GM18868 (cell line): Measurements from ENCODE around the gene BCL3.
"Not testable (repeated sequence)": the region's sequence is repeated elsewhere in the genome, so short reads cannot be mapped to it uniquely, and the experiment has no call there.

Experiments used
- ATAC-seq: cut with Tn5 transposase; IDR thresholded peaks from one replicate; pipeline ENCODE4 v1.9.1; 2021; ENCODE audit warnings: mild to moderate bottlenecking, moderate library complexity; ENCODE audit not compliant: unreplicated experiment

Gene BCL3

GRCh38 chr19:44720396-44720795, 28.1 kb upstream of the BCL3 start:
- ATAC-seq: not testable (repeated sequence)

GRCh38 chr19:44720945-44721344, 27.6 kb upstream of the BCL3 start:
- no peak for ATAC-seq

GRCh38 chr19:44721369-44721768, 27.1 kb upstream of the BCL3 start:
- not testable (repeated sequence) for ATAC-seq

DNA sequence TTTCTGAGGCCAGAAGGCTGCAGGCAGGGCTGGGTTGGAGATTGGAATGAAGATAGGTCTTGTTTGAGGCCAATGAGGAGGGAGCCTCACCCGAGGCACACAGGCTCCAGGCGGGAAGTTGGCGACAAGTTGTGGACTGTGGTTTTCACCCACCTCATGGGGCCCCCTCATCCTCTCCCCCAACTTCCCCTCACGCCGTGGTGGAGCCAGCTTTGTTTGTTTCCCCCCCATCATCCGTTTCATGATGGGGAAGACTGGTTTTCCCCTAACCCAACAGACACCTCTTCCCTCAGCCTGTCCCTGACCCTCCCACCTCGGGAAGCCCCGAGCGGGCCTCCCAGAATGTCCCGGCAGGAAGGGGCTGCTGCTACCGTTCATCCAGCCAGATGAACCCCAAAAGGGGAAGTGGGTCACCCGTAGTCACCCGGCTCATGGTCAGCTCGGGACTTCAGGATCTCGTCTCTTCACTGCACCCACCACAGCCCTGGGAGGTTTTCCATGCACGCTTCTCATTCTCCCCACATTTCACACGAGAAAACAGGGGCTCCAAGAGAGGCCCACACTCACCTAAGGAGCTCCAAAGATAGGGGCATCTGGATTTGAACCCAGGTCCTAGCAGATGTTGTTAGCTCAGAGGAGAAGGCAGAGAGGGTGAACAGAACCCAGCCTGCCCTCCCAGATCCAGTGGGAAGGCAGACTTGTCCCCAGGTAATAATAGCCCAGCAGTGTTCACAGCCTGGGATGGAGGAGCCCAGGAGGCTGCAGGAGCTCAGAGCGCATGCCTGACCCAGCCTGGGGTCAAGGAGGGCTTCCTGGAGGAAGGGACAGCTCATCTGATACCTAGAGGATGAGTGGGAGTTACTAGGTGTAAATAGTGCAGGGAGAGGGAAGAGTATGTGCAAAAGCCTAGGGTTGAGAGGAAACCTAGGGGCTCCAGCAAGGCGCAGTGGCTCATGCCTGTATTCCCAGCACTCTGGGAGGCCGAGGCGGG, 26.1 kb upstream of the BCL3 start:
- ATAC-seq: no peak

DNA sequence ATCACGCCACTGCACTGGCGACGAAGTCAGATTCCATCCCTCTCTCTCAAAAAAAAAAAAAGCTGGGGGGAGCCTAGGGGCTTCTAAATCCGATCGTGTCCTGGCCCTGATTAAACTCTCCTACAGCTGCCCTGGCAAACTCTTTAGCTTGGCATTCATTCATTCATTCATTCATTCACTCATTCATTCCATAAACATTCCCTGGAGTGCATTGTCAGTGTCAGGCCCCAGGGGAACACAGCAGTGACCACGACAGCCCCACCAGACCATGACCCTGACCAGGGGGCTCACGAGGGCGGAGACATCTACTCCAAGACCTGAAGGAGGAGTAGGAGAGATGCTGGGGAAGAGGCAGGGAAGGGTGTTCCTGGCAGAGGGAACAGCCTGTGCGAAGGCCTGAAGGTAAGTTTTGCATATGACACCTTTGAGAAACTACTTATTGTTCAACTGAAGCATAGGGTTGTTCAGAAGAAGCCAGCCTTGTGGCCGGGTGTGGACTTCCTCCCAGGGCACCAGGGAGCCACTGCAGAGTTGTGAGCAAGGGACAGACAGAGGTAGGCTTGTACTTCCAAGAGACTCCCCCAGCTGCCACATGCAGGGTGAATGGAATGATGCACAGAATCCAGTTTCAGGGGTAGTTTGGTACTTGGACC, 25.1 kb upstream of the BCL3 start:
- ATAC-seq: no peak

GRCh38 chr19:44723952-44724319, 24.6 kb upstream of the BCL3 start:
- no peak for ATAC-seq

GRCh38 chr19:44725251-44725650, 23.3 kb upstream of the BCL3 start:
- ATAC-seq: no peak

- ATAC-seq: no peak
Measured at GRCh38 chr19:44725684-44726083, 22.8 kb upstream of the BCL3 start.

- ATAC-seq: no peak
Measured at GRCh38 chr19:44726465-44726864, 22.0 kb upstream of the BCL3 start.

GRCh38 chr19:44728178-44728577, 20.3 kb upstream of the BCL3 start:
- no peak for ATAC-seq

- ATAC-seq: no peak
Measured at GRCh38 chr19:44729516-44730033, 18.9 kb upstream of the BCL3 start.

GRCh38 chr19:44731081-44731480, 17.4 kb upstream of the BCL3 start:
- no peak for ATAC-seq

- no peak for ATAC-seq
Measured at GRCh38 chr19:44731622-44732021, 16.9 kb upstream of the BCL3 start.

- no peak for ATAC-seq
Measured at GRCh38 chr19:44732235-44733014, 16.1 kb upstream of the BCL3 start.

DNA sequence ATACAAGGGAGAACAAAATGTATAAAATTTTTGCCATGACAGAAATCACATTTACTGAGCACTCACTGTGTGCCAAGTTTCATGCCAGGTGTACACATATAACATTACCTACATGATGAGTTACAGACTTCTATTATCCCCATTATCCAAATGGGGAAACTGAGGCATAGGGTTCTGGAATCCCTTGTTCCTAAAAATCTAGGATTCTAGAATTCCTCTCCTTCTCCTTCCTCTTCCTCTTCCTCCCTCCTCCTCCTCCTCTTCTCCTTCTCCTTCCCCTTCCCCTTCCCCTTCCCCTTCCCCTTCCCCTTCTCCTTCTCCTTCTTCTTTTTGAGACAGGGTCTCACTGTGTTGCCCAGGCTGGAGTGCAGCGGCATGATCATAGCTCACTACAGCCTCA, 14.2 kb upstream of the BCL3 start:
- no peak for ATAC-seq

- ATAC-seq: no peak
Measured at GRCh38 chr19:44735011-44735410, 13.5 kb upstream of the BCL3 start.

DNA sequence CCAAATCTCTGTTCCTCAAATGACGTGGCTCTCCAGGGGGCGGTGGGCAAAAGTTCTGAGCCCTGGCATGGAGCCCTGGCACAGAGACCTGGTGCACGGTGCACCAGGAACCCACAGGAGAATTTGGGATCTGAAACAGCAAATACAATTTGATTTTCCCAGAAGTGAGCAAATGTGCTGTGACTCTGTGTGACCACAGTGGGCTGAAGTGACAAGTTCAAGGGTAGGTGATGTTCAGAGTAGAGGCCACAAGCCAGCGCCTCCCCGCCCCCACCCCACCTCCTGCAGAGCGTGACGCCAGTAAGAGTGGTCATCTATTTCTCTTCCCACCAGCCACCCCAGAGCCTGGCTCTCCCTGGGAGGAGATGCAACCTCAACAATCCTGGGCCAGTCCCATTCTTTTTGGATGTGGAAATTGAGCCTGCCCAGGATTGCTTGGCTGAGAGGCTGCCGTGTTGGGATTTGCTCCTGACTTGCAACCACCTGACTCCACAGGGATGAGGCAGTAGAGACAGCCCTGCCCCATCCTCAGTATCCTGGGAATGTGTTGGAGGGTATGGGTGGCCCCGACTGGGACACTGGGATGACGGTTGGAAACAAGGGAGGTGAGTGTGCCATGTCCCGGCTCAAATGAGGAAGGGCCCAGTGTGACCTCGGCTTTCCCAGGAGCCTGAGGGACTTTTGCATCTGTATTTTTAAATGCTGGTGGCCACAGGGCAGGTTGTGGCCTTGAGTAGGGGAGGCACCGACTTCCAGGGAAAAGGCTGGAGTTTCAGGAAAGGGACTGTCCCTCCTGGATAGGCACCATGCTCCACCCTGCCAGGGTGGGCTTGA, 11.1 kb upstream of the BCL3 start:
- no peak for ATAC-seq

- ATAC-seq: no peak
Measured at GRCh38 chr19:44738136-44738535, 10.4 kb upstream of the BCL3 start.

- ATAC-seq: no peak
Measured at GRCh38 chr19:44738603-44739558, 9.6 kb upstream of the BCL3 start.
